Stimulated activated CD4-positive, alpha-beta T cell treated with anti-CD3 and anti-CD28 coated beads, Interleukin-1b, Interleukin-23, amount 100 ng/mL, for 48 hours (primary cell): Measurements from ENCODE around the gene TSEN2.
"Not testable (repeated sequence)": the region's sequence is repeated elsewhere in the genome, so short reads cannot be mapped to it uniquely, and the experiment has no call there.

Source experiments
- DNase-seq: peaks from one replicate; pipeline ENCODE4 v3.0.0-alpha.2; 2020

Gene TSEN2

DNA sequence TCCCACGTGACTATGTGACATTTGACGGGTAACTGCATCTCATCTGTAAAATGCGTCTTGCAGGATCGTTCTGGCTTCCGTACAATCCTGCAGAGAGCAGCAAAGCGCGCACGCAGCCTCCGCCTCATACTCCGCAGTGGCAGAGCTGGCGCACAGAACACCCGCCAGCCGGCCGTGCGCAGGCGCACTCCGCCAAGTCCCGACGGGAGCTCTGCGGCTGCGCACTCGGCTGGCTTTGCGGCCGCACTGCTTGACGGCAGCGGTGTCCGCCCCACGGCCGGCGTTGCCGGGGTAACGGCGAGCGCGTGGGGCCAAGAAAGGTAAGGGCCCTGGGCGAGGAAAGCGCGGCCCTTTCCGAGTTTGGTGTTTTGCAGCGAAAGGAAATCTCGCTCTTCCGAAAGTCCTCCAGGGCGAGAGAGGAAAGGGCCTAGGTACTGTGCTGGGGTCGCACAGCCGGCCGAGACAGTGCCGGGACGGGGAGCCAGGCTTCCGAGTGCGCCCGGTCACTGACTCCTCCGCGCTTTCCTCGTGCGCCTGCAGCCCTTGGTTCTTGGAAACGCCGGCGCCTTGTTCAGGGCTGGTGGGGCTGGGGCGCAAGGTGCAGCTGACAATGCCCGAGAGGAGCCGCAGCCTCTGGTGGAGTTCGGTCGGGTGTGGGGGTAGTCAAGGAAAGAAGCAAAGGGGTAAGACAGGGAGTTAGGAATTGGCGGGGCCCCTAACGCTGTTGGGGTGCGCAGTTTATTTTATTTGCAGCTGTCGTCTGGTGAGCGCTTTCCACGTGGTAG lies at the start of gene TSEN2:
Gene TSEN2 (plus strand): TSS at position 283 of the 785 bp plus-strand sequence. CDS start 5,321 bp downstream, outside the sequence.
- peak; percentile 96 for DNase-seq

DNA sequence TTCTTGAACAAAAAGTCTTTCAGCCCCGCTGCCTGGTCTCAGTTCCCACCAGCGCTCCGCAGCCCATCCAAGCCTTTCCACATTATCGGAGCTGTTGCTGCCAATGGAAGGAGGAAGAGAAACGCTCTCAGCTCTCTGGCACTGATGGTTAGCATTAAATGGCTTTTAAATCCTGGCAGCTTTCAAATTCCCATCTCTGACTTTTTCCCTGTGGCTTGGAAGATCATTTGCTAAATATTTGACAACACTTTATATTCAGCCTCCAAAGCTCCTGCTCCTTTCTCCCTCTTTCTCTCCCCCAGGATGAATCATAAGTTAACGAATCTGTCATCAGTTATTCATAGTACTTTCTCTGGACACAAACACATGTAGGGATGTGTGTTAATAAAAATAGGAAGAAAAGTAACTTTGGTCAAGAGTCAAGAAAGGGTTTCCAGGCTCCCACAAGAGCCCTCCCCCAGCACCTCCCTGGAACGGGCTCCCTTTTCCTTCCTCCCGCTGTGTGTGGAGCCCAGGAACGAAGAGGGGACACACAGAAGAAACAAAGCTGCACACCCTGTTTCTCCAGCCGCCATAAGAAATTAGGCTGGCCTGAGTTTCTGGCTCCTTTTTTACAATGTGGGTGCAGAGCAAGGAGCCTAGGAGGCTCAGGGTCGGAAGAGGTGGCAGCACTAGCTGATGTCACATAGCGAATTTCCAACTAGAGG lies 47.6 kb upstream of the TSEN2 start:
- DNase-seq: no peak

- no peak for DNase-seq
These were observed 47.1 kb upstream of the TSEN2 start for GRCh38 chr3:12437221-12437605.

DNA sequence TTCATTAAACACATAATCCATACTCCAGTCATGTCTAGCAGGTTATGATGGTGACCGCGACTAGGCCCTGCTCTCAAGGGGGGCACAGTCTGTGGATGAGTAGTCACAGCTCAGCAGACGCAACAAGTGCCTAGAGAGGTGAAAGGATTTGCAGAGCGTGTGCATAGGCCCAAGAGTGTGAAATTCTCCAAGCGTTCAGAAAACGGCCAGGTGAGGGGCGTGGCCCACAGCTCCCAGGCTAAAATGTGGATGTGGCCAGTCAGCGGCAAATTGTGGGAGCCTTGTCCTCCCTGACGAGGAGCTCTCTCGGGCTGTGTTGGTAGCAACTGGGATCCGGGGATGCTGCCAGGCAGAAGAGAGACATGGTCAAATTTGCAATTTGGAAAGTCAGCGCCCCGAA lies 46.4 kb upstream of the TSEN2 start:
- DNase-seq: no peak

DNA sequence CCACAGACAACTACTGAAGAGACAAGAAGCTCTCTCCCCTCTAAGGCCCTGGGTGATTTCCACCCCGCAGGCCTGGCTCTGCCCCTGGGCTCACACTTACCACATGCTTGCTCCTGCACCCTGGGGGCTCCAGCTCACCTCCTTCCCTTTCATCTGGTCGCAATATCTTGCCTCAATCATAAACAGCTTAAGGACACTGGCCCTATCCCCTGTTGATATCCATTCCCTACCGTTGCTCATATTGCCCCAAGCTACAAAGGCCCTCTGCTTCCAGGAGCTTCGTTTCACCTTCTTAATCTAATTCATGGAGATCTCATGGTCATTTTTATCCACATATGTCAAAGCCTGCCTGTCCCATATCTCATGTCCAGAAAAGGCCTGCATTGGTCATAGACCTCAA lies 46.0 kb upstream of the TSEN2 start:
- DNase-seq: no peak

DNA sequence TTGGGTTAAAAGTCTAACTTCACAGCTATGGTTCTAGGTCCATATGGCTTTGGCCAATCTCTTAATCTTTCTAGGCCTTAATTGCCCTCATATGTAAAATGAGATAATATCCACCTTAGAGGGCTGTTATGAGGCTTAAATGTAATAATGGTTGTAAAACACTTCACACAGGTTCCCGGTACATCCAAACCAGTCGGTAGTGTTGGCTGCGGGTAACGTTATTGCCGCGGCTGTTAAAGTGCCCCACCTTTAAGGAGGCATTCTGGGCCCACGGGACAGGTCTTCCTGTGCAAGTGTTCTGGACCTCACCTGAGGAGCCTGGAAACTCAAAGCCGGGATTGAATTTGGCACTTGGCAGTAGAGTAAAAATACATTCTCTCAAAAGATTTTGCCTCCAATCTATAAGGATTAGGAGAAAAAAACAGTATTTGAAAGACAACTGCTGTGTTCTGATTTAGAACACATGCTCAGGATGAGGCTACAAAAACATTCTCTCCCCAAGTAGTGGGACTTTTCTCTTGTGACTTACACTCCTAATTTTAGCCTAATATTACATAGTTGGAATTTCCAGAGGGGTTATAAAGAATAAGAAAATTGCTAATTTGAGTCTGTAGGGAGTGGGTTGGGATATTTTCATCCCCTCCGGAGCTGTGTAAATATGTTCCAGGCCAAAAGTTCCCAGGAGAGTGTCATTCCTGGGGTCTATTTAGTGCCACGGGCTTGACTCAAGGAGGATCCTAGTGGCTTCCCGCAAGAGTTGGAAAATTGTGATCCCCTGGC lies 44.9 kb upstream of the TSEN2 start:
- no peak for DNase-seq

DNA sequence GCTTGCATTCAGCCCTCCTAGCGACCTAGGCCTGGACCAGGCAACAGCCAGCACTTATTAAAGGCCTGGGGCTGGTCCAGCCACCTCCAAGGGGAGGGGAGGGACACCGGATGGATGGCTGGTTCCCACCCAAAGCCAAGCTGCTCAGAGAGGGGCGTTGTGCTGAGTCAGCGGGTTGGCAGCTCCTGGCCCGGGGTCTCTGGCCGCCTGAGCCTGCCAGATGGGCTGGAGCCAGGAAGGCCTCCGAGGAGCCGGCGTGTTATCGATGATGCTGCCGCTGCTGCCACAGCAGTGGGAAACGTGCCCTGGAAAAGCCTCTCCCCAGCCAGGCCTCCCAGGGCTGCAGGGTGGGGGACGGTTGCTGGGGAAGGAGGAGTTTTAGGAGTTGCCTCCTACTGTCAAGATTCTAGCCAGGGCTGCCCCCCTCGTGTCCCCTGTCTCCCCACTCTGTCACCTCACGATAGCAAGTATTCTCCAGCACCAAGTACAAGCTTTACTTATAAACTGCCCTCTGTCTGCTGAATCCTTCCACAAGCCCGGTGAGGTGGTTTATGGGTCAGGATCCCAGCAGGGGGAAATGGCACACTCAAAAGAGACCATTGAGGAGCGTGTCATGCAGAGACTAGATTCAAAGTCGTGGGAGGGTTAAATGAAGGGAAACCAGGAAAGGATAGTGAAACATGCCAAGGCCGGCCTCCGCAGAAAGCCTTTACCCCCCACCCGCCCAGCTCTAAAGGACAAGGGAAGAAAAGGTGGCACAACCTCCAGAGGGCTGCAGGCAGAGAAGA lies 43.2 kb upstream of the TSEN2 start:
- DNase-seq: no peak

DNA sequence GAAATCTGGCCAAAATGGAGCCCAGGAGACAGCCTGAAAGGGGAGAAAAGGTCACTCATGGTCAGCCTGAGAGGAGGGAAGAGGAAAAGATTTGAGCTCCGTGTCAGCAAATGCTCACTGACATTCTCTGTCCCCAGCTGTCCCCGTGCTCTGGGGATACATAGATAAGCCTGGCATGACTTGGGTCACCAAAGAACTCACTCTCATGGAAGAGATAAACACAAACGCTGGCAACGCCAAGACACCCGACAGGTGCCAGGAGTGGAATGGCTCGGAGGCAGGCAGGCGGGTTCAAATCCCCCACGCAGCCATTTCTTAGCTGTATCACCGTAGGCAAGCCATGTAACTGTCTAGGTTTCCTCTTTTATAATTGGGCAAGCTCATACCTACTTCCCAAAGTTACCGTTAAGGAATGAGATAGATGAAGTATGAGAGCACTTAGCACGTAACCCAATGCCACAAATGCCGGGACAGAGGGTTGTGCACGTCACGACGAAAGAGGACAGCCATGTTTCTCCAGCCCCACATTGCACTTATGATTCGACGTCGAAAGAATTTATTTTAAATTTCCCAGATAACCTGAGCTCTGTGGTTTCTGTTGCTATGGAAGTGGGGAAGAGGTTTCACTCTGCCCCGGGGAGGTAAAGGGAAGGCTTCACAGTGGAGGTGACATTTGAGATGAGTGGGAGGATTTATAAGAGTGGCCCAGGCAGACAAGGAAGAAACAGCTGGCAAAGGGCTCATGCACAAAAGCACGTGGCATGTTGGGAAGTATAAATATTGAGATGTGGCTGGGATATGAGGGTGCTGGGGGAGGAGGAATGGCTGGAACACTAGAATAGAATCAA lies 41.4 kb upstream of the TSEN2 start:
- no peak for DNase-seq

DNA sequence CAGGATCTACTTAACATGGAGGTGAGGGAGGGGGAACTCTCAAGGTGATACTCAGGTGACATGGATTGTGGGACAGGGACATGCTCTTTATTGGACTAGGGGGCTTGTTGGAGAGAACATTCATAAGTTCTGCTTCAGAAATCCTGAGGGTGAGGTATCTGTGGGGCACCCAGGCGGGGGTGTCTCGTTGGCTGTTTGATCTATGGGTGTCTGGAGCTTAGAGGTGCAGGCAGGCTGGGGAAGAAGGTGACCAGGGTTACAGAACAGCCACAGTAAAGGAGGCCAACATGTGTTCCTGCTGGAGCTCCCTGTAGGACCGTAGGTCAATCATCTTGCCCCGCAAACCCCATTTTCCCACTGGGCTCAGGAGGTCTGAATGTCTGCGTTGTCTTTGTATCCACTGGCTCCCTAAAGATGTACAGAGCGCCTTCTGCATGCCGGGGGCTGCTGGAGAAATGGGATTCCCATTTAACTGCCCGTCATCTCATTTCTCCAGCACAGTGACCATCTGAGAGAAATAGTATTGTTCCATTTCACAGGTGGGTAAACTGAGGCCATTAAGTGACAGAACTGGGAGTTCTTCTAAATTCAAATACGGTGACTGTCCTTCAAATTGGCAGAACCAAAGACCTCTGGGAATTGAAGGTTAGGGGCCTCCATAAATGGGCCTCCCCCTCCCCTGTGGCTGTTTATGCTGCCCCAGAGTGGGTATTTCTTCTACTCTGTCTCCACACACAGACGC lies 40.3 kb upstream of the TSEN2 start:
- no peak for DNase-seq

DNA sequence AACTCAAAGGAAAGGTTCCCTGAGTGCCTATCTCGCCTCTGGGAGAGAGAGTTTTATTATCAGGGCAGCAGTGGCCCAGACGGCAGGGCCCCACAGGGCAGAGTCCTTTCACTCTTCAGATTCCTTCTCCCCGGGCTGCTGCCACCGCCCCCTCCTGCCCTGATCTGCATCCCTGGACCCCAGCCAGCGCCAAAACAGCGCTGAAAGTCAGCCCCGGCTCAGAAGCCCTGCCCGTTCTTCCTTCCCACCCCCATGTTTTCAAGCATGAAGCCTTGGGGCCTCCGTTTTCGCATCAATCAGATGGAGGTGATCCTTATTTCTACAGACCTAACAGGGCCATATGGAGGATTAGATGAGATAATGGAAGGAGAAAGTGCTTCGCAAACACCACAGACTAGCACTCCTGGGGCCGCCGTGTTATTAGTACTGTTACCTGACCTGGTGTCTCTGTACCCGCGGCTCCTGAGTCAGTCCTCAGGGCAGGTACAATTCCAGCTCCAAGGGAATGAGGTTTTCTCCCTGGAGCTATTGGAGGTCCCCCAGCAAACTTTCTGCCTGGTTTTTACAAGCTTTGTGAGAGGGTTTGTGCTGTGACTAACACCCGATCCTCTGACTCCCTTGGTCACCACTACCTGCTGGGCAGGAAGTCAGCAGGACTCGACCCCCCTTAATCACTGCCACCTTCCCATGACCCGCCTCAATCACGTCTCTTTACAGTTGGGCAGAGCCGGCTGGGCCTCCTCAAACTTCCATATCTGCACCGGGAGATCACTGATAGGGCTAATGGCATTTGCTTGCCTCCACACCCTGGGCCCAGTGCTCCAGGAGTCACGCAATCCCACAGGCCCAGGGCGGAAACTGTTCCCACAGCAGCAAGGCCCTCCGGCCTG lies 39.5 kb upstream of the TSEN2 start:
- no peak for DNase-seq

DNA sequence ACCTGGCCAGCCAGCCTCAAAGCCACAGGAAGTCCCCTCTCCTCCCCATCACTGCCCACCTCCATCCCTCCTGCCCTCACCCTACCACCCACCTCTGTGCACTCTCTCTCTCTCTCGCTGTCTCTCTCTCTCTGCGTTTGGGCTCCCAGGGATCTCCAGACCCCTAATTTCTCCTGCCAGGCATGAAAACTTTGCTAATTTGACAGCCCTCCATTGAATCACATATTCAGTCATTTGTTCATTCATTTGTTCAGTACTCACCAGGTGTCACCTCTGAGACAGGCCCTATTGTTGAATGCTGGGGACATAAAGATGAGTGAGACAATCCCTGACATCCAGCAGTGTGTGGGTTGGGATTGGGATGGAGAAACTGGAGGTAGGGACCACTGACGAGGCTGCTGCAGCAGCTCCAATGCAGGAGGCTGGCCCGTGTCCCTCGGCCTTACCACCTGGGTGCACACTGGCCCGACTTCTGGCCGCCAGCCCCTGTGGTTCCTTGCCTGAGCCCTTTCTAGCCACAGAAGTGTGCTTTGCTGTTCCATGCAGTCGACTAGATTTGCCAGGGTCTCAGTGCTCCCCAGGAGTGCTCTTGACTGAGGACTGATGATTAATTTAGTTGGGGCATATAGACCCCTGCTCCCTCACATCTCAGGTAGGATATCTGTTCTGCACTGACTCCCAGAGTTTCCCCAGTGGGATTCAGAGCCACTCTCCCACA lies 38.6 kb upstream of the TSEN2 start:
- DNase-seq: no peak

DNA sequence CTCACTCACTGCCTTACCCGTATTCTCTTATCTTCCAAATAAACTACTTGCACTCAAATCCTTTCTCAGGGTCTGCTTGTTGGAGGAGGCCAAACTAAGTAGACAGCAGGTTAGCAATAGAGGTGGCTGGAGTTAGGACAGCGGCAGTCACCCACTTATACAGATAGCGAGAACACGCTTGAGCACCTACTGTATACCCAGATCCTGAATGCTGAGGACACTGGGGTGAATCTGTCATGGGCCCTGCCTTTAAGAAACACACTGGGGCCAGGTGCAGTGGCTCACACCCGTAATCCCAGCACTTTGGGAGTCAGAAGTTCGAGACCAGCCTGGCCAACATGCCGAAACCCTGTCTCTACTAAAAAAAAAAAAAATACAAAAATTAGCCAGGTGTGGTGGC lies 38.0 kb upstream of the TSEN2 start:
- no peak for DNase-seq

DNA sequence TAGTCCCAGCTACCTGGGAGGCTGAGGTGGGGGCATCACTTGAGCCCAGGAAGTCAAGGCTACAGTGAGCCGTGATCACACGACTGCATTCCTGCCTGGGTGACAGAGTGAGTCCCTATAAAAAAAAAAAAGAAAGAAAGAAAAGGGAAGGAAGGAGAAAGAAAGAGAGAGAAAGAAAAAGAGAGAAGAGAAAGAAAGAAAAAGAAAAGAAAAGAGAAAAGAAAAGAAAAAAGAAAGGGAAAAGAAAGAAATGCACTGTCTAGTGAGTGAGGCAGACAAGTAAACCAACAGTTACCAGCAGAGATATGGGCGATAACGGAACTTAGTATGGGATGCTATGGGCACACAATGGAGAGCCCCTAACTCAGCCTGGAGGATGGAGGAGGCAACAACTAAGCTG lies 37.2 kb upstream of the TSEN2 start:
- DNase-seq: no peak

- DNase-seq: not testable (repeated sequence)
These were observed 35.7 kb upstream of the TSEN2 start for GRCh38 chr3:12448404-12449202.

DNA sequence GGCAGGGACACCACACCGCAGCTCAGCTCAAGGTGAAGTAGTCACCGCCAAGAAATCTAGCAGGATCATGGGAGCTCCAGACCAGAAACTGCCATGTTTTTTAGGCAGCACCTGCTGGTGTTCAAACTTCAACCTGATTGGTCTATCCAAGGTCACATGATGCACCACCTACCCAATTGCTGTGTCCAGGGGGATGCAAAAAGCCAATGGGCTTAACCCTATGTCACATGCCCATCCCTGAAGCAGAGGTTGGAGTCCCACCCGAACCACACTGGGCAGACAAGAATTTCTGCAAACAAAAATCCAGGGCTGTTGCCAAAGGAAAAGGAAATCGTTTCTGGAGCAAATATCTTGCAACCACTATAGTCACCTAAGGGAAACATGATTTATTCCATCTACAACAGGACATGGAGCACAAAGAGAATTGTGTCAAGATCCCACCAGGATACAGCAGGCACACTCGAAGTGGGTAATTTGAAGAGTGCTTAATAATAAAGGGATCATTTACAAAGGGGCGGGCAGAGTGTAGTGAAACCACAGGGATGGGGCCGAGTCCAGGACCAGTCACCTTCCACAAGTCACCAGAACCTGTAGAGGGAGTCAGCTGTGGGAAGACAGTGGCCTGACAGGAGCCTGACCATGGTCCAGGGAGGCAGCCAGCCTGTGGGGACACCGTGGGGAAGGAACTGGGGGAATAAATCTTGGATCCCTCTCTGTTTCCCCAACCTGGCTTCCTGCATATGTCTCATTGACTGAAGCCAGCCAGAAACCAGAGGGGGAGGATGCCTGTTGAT lies 34.2 kb upstream of the TSEN2 start:
- no peak for DNase-seq

GRCh38 chr3:12451481-12451880 lies 32.8 kb upstream of the TSEN2 start:
- DNase-seq: no peak

DNA sequence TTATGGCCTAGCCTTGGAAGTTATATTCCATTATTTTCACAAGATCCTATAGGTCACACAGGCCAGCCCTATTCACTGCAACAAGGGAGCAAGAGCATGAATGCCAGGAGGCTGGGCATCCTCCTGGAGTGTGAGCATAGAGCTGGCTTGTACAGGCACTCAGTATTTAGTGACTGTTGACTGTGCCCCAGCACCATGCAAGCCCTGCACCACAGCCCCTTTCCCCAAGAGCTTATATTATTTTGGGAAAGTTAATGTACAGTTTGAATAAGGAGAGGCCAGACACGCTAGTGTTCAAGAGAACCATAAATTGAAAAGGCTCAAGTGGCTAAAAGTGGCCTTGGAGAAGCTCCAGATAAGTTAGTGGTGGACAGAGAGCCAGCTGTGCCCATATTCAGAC lies 32.3 kb upstream of the TSEN2 start:
- no peak for DNase-seq
